GM18858 (cell line): ENCODE data around the gene CNFN.

Experiments used
- ATAC-seq: cut with Tn5 transposase; IDR thresholded peaks from one replicate; pipeline ENCODE4 v1.9.1; 2021; ENCODE audit not compliant: unreplicated experiment

Gene CNFN

GRCh38 chr19:42376177-42376555, 13.9 kb downstream of the CNFN start:
- ATAC-seq = no peak

- no peak for ATAC-seq
Measured at GRCh38 chr19:42375415-42376176, 14.5 kb downstream of the CNFN start.

GRCh38 chr19:42374826-42375376, 15.2 kb downstream of the CNFN start:
- ATAC-seq = no peak

- no peak for ATAC-seq
Measured at GRCh38 chr19:42370626-42371175, 19.4 kb downstream of the CNFN start.

GRCh38 chr19:42370068-42370520, 20.0 kb downstream of the CNFN start:
- no peak for ATAC-seq

GRCh38 chr19:42369433-42370067, 20.5 kb downstream of the CNFN start:
- ATAC-seq = no peak

GRCh38 chr19:42368765-42369164, 21.3 kb downstream of the CNFN start:
- no peak for ATAC-seq

GRCh38 chr19:42368360-42368759, 21.7 kb downstream of the CNFN start:
- ATAC-seq = no peak

GRCh38 chr19:42367929-42368328, 22.2 kb downstream of the CNFN start:
- ATAC-seq = no peak

- no peak for ATAC-seq
Measured at GRCh38 chr19:42366673-42367072, 23.4 kb downstream of the CNFN start.

- ATAC-seq = no peak
Measured at GRCh38 chr19:42363614-42364346, 26.3 kb downstream of the CNFN start.

- ATAC-seq = no peak
Measured at GRCh38 chr19:42362891-42363440, 27.1 kb downstream of the CNFN start.

- ATAC-seq = no peak
Measured at GRCh38 chr19:42362342-42362741, 27.8 kb downstream of the CNFN start.

- ATAC-seq = no peak
Measured at GRCh38 chr19:42361545-42361910, 28.6 kb downstream of the CNFN start.

GRCh38 chr19:42360787-42361544, 29.1 kb downstream of the CNFN start:
- ATAC-seq = no peak

- ATAC-seq = no peak
Measured at GRCh38 chr19:42357290-42357689, 32.8 kb downstream of the CNFN start.

- no peak for ATAC-seq
Measured at GRCh38 chr19:42356686-42357085, 33.4 kb downstream of the CNFN start.

- ATAC-seq = no peak
Measured at GRCh38 chr19:42355896-42356295, 34.2 kb downstream of the CNFN start.

GRCh38 chr19:42353341-42354015, 36.6 kb downstream of the CNFN start:
- ATAC-seq = no peak
